HEK293 (cell line): ENCODE results near the gene ATP4A.

Experiments used
- IKZF3 ChIP-seq: fragments of 450-650 bp; IDR thresholded peaks from 2 replicates; pipeline ENCODE4 v1.5.0; 2018; ENCODE audit warnings: missing biosample characterization, mild to moderate bottlenecking, missing genetic modification characterization, moderate library complexity
- KLF17 ChIP-seq: fragments of 450-650 bp; formaldehyde crosslinking; IDR thresholded peaks from 2 replicates; pipeline ENCODE4 v1.5.1; 2016; ENCODE audit warnings: missing biosample characterization, missing genetic modification characterization
- KLF8 ChIP-seq: fragments of 450-650 bp; formaldehyde crosslinking; IDR thresholded peaks from 2 replicates; pipeline ENCODE4 v1.5.1; 2016; ENCODE audit warnings: missing biosample characterization, missing genetic modification characterization
- PBX3 ChIP-seq: sonication (generic); formaldehyde crosslinking; IDR thresholded peaks from 2 replicates; pipeline ENCODE4 v1.8.1; 2022; ENCODE audit warnings: mild to moderate bottlenecking, moderate library complexity, missing genetic modification reagents
- PRDM10 ChIP-seq: fragments of 450-650 bp; formaldehyde crosslinking; IDR thresholded peaks from 2 replicates; pipeline ENCODE4 v1.5.1; 2016; ENCODE audit warnings: missing biosample characterization, missing genetic modification characterization
- ZBTB10 ChIP-seq: fragments of 450-650 bp; formaldehyde crosslinking; IDR thresholded peaks from 2 replicates; pipeline ENCODE4 v1.5.1; 2016; ENCODE audit warnings: missing biosample characterization, missing genetic modification characterization
- ZBTB17 ChIP-seq: fragments of 450-650 bp; formaldehyde crosslinking; IDR thresholded peaks from 2 replicates; pipeline ENCODE4 v1.5.1; 2016; ENCODE audit warnings: missing biosample characterization, missing genetic modification characterization
- ZBTB20 ChIP-seq: fragments of 450-650 bp; formaldehyde crosslinking; IDR thresholded peaks from 2 replicates; pipeline ENCODE4 v1.5.1; 2016; ENCODE audit warnings: missing biosample characterization, missing genetic modification characterization
- ZBTB21 ChIP-seq: fragments of 450-650 bp; formaldehyde crosslinking; IDR thresholded peaks from 2 replicates; pipeline ENCODE4 v1.5.1; 2017; ENCODE audit warnings: missing biosample characterization, missing genetic modification characterization
- ZBTB48 ChIP-seq: fragments of 450-650 bp; formaldehyde crosslinking; IDR thresholded peaks from 2 replicates; pipeline ENCODE4 v1.5.1; 2016; ENCODE audit warnings: missing biosample characterization, missing genetic modification characterization
- ZFP69B ChIP-seq: fragments of 450-650 bp; formaldehyde crosslinking; IDR thresholded peaks from 2 replicates; pipeline ENCODE4 v1.5.1; 2016; ENCODE audit warnings: missing biosample characterization, missing genetic modification characterization
- ZNF132 ChIP-seq: fragments of 450-650 bp; formaldehyde crosslinking; IDR thresholded peaks from 2 replicates; pipeline ENCODE4 v1.5.1; 2017; ENCODE audit warnings: missing biosample characterization, missing genetic modification characterization, borderline replicate concordance
- ZNF174 ChIP-seq: fragments of 450-650 bp; formaldehyde crosslinking; IDR thresholded peaks from 2 replicates; pipeline ENCODE4 v1.5.0; 2017; ENCODE audit warnings: missing biosample characterization, mild to moderate bottlenecking, missing genetic modification characterization
- ZNF175 ChIP-seq: fragments of 450-650 bp; formaldehyde crosslinking; IDR thresholded peaks from 2 replicates; pipeline ENCODE4 v1.5.1; 2016; ENCODE audit warnings: missing biosample characterization, missing genetic modification characterization
- ZNF2 ChIP-seq: fragments of 450-650 bp; formaldehyde crosslinking; IDR thresholded peaks from 2 replicates; pipeline ENCODE4 v1.5.1; 2016; ENCODE audit warnings: missing biosample characterization, missing genetic modification characterization
- ZNF223 ChIP-seq: fragments of 450-650 bp; formaldehyde crosslinking; IDR thresholded peaks from 2 replicates; pipeline ENCODE4 v1.5.1; 2016; ENCODE audit warnings: missing biosample characterization, missing genetic modification characterization
- ZNF248 ChIP-seq: fragments of 450-650 bp; formaldehyde crosslinking; IDR thresholded peaks from 2 replicates; pipeline ENCODE4 v1.5.1; 2017; ENCODE audit warnings: missing biosample characterization, missing genetic modification characterization
- ZNF394 ChIP-seq: fragments of 450-650 bp; formaldehyde crosslinking; IDR thresholded peaks from 2 replicates; pipeline ENCODE4 v1.5.1; 2016; ENCODE audit warnings: missing biosample characterization, missing genetic modification characterization, mild to moderate bottlenecking, moderate library complexity, borderline replicate concordance
- ZNF423 ChIP-seq: fragments of 450-650 bp; formaldehyde crosslinking; IDR thresholded peaks from 2 replicates; pipeline ENCODE4 v1.5.1; 2016; ENCODE audit warnings: missing biosample characterization, missing genetic modification characterization
- ZNF473 ChIP-seq: fragments of 450-650 bp; formaldehyde crosslinking; IDR thresholded peaks from 2 replicates; pipeline ENCODE4 v1.5.1; 2017; ENCODE audit warnings: missing biosample characterization, missing genetic modification characterization
- ZNF488 ChIP-seq: fragments of 450-650 bp; formaldehyde crosslinking; IDR thresholded peaks from 2 replicates; pipeline ENCODE4 v1.5.1; 2016; ENCODE audit warnings: missing biosample characterization, missing genetic modification characterization
- ZNF544 ChIP-seq: fragments of 450-650 bp; formaldehyde crosslinking; IDR thresholded peaks from 2 replicates; pipeline ENCODE4 v1.5.0; 2017; ENCODE audit warnings: missing biosample characterization, missing genetic modification characterization
- ZNF561 ChIP-seq: fragments of 450-650 bp; IDR thresholded peaks from 2 replicates; pipeline ENCODE4 v1.5.1; 2018; ENCODE audit warnings: missing biosample characterization, missing genetic modification characterization, borderline replicate concordance
- ZNF623 ChIP-seq: fragments of 450-650 bp; formaldehyde crosslinking; IDR thresholded peaks from 2 replicates; pipeline ENCODE4 v1.5.1; 2016; ENCODE audit warnings: missing biosample characterization, missing genetic modification characterization
- ZNF654 ChIP-seq: fragments of 450-650 bp; formaldehyde crosslinking; IDR thresholded peaks from 2 replicates; pipeline ENCODE4 v1.5.1; 2016; ENCODE audit warnings: low read depth, missing biosample characterization, missing genetic modification characterization
- ZNF76 ChIP-seq: fragments of 450-650 bp; formaldehyde crosslinking; IDR thresholded peaks from 2 replicates; pipeline ENCODE4; 2016; ENCODE audit warnings: low read depth, missing biosample characterization, missing genetic modification characterization, borderline replicate concordance
- TF ChIP-seq, protein P1 (sequence below): fragments of 450-650 bp; formaldehyde crosslinking; IDR thresholded peaks from 2 replicates; pipeline ENCODE4 v1.5.1; 2017; ENCODE audit warnings: missing biosample characterization, missing genetic modification characterization

The ATP4A gene

DNA sequence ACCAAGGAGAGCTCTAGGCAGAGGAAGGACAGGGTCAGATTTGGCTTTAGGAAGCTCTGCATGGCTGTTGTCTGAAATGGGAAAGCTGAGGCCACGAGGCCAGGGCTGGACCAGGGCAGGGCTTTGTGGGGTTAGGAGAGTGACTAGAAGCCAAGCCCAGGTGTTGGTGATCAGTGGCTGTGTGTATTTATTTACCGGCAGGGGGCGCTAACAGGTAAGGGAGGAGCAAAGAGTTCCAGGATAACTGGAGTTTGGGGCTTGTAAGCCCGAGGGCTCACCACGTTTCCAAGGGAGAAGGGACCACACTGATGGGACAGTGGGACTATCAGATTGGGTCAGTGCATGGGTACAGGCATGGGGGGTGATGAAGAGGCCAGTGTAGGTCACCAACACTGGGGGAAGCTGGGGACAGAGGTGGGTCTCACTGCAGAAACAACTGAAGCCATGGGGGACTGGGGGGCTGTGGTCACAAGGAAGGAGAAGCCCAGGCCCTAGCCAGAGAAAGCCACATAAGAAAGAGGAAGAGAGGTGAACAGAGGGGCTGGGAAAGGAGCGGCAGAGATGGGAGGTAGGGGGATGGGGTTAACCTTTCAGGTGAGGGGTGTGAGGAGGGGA, 14.2 kb downstream of the ATP4A start (continued):
- TF ChIP-seq ZFP69B (tag by site-specific recombination) (no peak), PRDM10 (tag by site-specific recombination) (peak; percentile 36; the same call in 1 of the 2 replicates), ZBTB17 (tag by site-specific recombination) (peak; percentile 66; the same call in 1 of the 2 replicates), ZBTB20 (no peak), ZNF223 (tag by site-specific recombination) (no peak), KLF8 (tag by site-specific recombination) (peak; percentile 56), ZBTB10 (tag by site-specific recombination) (peak; percentile 60; the same call in 1 of the 2 replicates), KLF17 (tag by site-specific recombination) (0 out of 2 replicates have a peak, but pooled peaks have one; percentile 17), ZNF488 (tag by site-specific recombination) (0 out of 2 replicates have a peak, but pooled peaks have one; percentile 29), PBX3 (CRISPR knock-in tag) (no peak), ZNF544 (tag by site-specific recombination) (no peak), ZNF473 (0 out of 2 replicates have a peak, but pooled peaks have one; percentile 33), ZNF394 (tag by site-specific recombination) (no peak), ZNF248 (tag by site-specific recombination) (no peak), ZNF175 (tag by site-specific recombination) (peak; percentile 73; the same call in 1 of the 2 replicates), ZNF174 (no peak), ZNF654 (peak; percentile 82), ZBTB21 (tag by site-specific recombination) (peak; percentile 37; the same call in 1 of the 2 replicates), ZBTB48 (peak; percentile 81), IKZF3 (peak; percentile 58; the same call in 1 of the 2 replicates), ZNF76 (tag by site-specific recombination) (no peak; the same call in 1 of the 2 replicates), ZNF2 (peak; percentile 83; the same call in 1 of the 2 replicates), ZNF623 (tag by site-specific recombination) (no peak), ZNF132 (tag by site-specific recombination) (no peak), ZNF423 (tag by site-specific recombination) (no peak), ZNF561 (no peak)
- TF ChIP-seq, protein P1, sequence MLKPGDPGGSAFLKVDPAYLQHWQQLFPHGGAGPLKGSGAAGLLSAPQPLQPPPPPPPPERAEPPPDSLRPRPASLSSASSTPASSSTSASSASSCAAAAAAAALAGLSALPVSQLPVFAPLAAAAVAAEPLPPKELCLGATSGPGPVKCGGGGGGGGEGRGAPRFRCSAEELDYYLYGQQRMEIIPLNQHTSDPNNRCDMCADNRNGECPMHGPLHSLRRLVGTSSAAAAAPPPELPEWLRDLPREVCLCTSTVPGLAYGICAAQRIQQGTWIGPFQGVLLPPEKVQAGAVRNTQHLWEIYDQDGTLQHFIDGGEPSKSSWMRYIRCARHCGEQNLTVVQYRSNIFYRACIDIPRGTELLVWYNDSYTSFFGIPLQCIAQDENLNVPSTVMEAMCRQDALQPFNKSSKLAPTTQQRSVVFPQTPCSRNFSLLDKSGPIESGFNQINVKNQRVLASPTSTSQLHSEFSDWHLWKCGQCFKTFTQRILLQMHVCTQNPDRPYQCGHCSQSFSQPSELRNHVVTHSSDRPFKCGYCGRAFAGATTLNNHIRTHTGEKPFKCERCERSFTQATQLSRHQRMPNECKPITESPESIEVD, result no peak
